GM18508 (cell line): Measurements from ENCODE around the gene SMCO4.
A peak's percentile ranks its signal among the peaks of the same experiment; 100 is the strongest.

Source experiments
- ATAC-seq: cut with Tn5 transposase; IDR thresholded peaks from one replicate; pipeline ENCODE4 v1.9.1; 2021; ENCODE audit warnings: moderate number of reproducible peaks; ENCODE audit not compliant: insufficient read depth, unreplicated experiment

SMCO4 gene

GRCh38 chr11:93529707-93530467 lies 13.3 kb downstream of the SMCO4 start:
- ATAC-seq = no peak

GRCh38 chr11:93528757-93529645 lies 14.2 kb downstream of the SMCO4 start:
- no peak for ATAC-seq

DNA sequence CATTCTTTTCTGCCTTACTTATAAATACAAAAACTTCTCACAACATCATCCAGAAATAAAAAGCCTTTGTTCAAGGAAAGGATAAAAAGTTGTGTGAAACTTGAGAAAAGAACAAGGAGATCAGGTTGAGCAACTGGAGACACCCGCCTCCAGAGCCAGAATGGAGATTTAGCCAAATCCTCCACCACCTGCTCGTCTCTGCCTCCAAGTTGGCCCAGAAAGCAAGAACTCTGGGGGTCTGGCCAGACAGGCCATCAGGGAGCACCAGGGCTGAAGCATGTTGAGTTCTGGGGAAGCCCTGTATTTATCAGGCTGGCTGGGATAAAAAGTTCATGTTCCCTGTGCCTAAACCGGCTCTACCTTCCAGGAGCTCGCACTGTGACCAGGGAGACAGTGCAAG lies 14.9 kb downstream of the SMCO4 start:
- ATAC-seq = no peak

GRCh38 chr11:93526641-93527583 lies 16.3 kb downstream of the SMCO4 start:
- ATAC-seq = no peak

DNA sequence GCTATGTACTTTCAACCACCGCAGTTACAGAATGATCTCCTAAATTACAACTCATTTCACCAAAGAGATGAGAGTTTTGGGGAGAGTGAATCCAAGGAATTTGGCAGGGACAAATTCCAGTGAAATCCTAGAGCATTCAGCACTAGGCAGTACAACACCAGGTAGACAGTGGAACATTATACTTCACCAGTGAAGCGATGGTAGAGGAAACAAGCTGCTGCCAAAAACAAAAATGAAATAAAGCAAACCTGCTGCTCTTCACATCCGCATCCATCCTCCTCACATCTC lies 16.9 kb downstream of the SMCO4 start:
- peak; percentile 16 for ATAC-seq

DNA sequence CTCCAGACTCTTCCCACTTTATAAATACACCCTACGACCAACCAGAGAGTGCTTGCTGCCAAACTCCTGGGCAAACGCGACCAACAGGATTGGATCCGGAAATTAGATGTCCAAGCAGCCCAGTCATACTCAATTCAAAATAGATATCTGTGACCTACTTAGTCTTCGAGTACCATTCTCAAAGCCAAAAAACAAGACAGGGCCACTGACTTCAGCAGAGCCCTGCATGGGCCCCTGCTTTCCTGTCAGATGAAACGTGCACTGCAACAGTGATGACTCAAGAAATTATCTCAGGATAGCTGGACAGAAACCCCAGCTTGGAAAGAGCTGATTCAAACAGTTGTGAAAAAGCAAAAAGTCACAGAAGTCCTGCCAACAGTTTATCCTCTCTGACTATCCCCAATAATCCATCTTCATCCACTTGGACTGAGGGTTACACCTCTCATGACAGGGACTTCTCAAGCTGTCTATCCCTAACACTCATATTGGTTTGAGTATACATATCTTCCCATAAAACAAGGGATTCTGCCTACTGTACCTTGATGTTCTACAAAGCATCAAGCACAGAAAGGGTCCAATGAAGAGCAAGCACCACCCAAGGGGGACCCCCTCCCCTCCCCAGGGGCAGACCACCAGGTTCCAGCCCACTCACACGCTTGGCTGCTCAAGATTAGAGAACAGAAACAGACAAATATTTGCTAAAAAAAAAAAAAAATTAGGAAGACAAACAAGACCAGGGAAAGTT lies 17.4 kb downstream of the SMCO4 start:
- ATAC-seq = peak; percentile 16

DNA sequence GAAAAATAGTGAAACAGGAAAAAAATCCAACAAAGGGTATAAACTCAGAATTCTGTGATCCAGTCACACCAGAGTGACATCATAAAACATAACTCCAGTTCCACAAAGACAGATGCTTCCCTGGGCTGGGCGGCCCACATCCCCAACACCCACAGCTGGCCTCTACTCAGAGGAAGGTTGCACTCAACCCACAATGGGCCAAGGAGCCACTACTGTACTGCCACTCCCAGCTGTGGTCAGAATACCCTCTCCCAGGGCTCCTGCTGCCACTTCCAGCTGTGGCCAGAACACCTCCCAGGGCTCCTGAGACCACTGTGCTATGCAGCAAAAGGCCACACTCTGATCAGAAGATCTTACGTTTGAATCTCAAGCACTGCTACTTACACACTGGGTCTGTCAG lies 18.3 kb downstream of the SMCO4 start:
- ATAC-seq = no peak

- peak; percentile 26 for ATAC-seq
Measured at GRCh38 chr11:93524173-93524536, 19.0 kb downstream of the SMCO4 start.

DNA sequence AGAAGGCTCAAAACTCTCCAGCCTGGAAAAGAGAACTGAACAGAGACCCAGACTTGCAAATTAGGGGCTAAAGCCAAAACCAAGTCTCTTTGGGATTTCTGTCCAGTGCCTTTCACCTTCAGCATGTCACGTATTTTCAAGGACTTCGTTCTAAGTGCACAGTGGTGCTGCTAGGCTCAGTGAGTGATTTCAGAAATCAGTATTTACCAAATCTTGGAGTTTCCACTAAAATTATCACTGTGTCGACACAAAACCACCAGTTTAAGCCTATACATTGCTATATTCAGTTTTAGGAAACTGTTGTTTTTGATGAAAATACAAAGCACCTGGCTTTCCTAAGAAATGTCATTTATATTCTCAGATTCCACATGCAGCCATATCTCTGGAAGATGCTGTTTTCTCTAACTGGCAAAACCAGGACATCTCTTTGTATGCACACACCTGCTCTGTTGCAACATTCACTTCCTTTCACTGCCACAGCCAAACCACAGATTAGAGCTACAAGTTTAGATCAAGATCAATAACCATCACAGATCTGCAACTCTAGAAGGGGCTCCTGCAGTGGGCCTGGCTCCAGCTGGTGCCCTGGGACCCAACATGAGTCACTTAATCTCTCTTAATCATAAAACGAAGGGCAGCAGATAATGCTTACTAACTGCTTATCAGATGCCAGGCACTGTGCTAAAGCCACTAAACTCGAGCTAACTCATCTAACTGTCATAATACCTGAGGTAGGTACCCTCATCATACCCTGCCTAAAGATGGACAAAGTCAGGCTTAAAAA lies 22.3 kb downstream of the SMCO4 start:
- peak; percentile 27 for ATAC-seq

DNA sequence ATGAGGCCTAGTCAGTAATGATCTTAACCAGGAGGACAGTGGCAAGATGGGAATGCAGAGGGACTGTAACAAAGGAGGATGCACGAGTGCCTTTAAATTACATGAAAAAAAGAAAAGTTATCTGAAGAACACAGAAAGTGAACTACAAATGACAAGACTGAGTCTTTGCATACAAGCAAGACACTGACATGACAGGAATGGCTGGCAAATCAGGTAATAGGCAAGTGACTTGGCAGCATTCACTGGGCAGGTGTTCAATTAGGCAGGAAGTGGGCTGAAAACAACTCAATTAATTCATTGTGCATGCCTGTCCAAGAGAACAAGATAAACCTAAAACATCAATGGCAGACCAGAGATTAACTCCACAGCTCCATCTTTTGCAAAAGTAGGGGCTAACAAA lies 24.0 kb downstream of the SMCO4 start:
- ATAC-seq = no peak

DNA sequence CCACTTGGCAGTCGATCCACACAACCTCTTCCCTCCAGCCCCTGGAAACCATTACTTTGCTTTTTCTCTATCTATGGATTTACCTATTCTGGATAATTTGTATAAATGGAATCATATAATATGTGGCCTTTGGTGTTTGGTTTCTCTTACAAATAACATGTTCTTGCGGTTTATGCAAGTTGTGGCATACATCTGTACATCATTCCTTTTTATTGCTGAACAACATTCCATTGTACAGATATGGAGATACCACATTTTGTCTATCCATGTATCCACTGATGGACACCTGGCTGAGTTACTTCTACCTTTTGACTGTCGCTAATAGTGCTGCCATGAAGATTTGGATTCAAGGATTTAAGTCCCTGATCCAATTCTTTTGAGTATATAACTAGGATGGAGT lies 25.1 kb downstream of the SMCO4 start:
- ATAC-seq = no peak

- ATAC-seq = no peak
Measured at GRCh38 chr11:93517611-93518010, 25.6 kb downstream of the SMCO4 start.

GRCh38 chr11:93517041-93517440 lies 26.1 kb downstream of the SMCO4 start:
- ATAC-seq = no peak

- no peak for ATAC-seq
Measured at GRCh38 chr11:93515441-93516025, 27.7 kb downstream of the SMCO4 start.

- no peak for ATAC-seq
Measured at GRCh38 chr11:93514712-93515111, 28.5 kb downstream of the SMCO4 start.

- no peak for ATAC-seq
Measured at GRCh38 chr11:93513772-93514171, 29.4 kb downstream of the SMCO4 start.

- ATAC-seq = peak; percentile 73
Measured at GRCh38 chr11:93512949-93513667, 30.1 kb downstream of the SMCO4 start.

DNA sequence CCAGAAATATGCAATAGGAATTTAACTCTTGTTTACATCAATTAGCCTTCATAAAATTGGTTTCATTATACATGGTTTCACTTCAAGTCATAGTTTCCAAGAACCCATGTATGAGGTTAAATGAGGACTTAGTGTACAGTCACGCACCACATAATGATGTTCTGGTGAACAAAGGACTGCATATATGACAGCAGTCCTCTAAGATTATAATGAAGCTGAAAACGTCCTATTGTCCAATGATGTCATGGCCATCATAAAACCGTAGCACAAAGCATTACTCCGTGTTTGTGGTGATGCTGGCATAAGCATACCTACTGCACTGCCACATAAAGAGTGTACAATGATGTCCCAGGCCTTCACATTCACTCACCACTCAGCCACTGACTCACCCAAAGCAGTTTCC lies 31.1 kb downstream of the SMCO4 start:
- ATAC-seq = peak; percentile 87
